ENCODE results near the gene B4GALNT4. TPM values are rescaled to one million over a fixed set of nuclear protein-coding genes. Genes with fewer than 3 reads are reported as not detected.

B4GALNT4 gene
- total and polyA plus RNA-seq, 2 of the 13 experiments (the other 11 are each of a cell fraction or from before 2014, with no cell fraction given) = 30.5 to 50.1 TPM

DNA sequence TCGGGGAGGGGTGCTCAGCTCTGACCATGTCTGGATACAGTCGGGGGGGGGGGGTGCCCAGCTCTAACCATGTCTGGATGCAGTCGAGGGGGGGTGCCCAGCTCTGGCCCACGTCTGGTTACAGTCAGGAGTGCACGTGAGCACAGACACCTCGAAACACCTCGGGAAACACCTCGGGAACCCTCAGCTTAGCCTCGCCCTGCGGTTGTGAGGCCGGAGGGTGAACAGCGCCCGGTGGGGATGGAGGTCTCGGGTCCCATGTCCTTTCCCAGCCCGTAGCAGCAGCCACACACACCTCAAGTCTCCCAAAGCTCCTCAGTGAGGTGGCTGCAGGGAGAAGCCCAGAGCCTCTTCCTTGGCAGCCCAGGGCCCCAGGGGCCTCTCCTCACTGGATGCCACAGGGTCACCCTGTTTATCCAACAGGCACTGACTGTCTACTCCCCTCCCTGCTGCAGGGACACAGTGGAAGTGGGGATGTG, 43.4 kb downstream of the B4GALNT4 start:
- DNase-seq (ENCODE audit: low spot score) (no peak), FAIRE-seq (no peak), ATAC-seq (no peak)
- no TSS peak for BruUV-seq (replicated peaks)
- intact Hi-C loops (cut with micrococcal nuclease; ENCODE audit: unreplicated experiment) = no loop called here
- Histone ChIP-seq H2AFZ (ENCODE audit: low read length) (no peak overlapping the region), H3K9me3 (ENCODE audit: low read length) (no peaks in the 10 kb centered on the region), H3K79me2 (ENCODE audit: insufficient read depth, low read length) (no peaks in the 10 kb centered on the region), H3K36me3 (replicated peaks in 1 of 2; ENCODE audit: control insufficient read depth in 1 of 2, insufficient read depth in 2 of 2, low read length in 2 of 2) (no peaks in the 10 kb centered on the region), H3K27ac (ENCODE audit: extremely low read length, insufficient read depth, low read length) (no peak overlapping the region), H3K4me3 (replicated peaks in 1 of 3; ENCODE audit: insufficient read depth in 1 of 3, low read depth in 2 of 3, low read length in 3 of 3) (no peak overlapping the region), H3K9ac (ENCODE audit: insufficient read depth, low read depth, low read length) (no peak overlapping the region), H3K27me3 (ENCODE audit: control insufficient read depth in 1 of 2, insufficient read depth in 2 of 2, low read length in 2 of 2) (peaks cover 2 to 10% of the 10 kb centered on the region in 2 experiments; a peak in 1 of 5 replicates), H4K20me1 (ENCODE audit: insufficient read depth, low read length) (no peaks in the 10 kb centered on the region), H3K4me1 (ENCODE audit: insufficient read depth, low read length) (peaks cover 68% of the 10 kb centered on the region), H3K4me2 (ENCODE audit: low read depth, low read length) (no peak overlapping the region)
- ChIA-PET POLR2A (interaction anchor here (1.1 kb wide), 1 partner anchor 36 kb away, joined by 4 read pairs; no protein-coding TSS in a partner anchor), CTCF (ENCODE audit: low intra/inter-chr PET ratio, low total read pairs) (no interaction called here)
- in situ Hi-C loops (cut with HindIII; ENCODE audit: extremely low pct_ligation_motif_present, low pct_unique_long_range_greater_than_20kb) = no loop called here
- TF ChIP-seq ZKSCAN1 (IDR thresholded peaks at IDR 0.05; ENCODE audit: low read length) (no peak), ZNF781 (CRISPR knock-in tag; IDR thresholded peaks at IDR 0.05; ENCODE audit: borderline replicate concordance, not compliant biosample characterization) (no peak), MAZ (IDR thresholded peaks at IDR 0.05; ENCODE audit: borderline replicate concordance, low read depth, low read length) (no peak), MAZ (CRISPR knock-in tag; IDR thresholded peaks at IDR 0.05; ENCODE audit: low read depth) (no peak), TEAD3 (CRISPR knock-in tag; optimal IDR thresholded peaks at IDR 0.05; ENCODE audit: borderline replicate concordance) (no peak), ZFP36 (IDR thresholded peaks at IDR 0.05; ENCODE audit: borderline replicate concordance, low read depth, low read length, partially characterized antibody) (no peak), AHR (CRISPR knock-in tag; IDR thresholded peaks at IDR 0.05) (no peak), ZNF550 (CRISPR knock-in tag; IDR thresholded peaks at IDR 0.05; ENCODE audit: borderline replicate concordance) (no peak), REPIN1 (CRISPR knock-in tag; IDR thresholded peaks at IDR 0.05; ENCODE audit: borderline replicate concordance, low read depth) (no peak)
- 38% methylated on average over 3 of the region's 15 CpGs for WGBS (ENCODE audit: low lambda C conversion rate)
